ENCODE measurements around the gene DVL1. TPM values are rescaled to one million over a fixed set of nuclear protein-coding genes. Genes with fewer than 3 reads are reported as not detected.

DVL1 gene
- total and polyA plus RNA-seq, 2 of the 13 experiments (the other 11 are each of a cell fraction or from before 2014, with no cell fraction given): 30.8 to 60.4 TPM

DNA sequence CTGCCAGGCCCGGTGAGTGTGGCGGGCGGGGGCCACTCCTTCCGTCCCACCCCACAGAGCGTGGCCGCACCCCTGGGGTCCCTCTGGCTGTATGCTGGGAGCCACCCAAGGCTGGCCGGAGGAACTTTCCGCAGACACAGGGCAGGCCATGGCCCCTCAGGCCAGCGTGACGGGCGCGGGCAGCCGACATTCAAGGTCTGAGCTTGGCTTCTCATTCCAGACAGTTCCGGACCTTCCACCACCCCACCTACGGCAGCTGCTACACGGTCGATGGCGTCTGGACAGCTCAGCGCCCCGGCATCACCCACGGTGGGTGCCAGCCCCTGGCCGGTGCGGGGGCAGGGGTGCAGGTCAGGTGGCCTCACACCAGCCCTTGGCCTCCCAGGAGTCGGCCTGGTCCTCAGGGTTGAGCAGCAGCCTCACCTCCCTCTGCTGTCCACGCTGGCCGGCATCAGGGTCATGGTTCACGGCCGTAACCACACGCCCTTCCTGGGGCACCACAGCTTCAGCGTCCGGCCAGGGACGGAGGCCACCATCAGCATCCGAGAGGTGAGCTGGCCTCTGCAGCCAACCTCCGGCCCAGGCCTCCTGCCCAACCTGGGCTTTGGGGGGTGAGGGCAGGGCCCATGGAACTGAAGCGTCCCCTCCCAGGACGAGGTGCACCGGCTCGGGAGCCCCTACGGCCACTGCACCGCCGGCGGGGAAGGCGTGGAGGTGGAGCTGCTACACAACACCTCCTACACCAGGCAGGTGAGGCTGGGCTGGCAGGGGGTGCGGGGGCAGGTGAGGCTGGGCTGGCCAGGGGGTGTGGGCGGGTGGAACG lies 61.7 kb downstream of the DVL1 start (continued):
- TF ChIP-seq, protein P1, sequence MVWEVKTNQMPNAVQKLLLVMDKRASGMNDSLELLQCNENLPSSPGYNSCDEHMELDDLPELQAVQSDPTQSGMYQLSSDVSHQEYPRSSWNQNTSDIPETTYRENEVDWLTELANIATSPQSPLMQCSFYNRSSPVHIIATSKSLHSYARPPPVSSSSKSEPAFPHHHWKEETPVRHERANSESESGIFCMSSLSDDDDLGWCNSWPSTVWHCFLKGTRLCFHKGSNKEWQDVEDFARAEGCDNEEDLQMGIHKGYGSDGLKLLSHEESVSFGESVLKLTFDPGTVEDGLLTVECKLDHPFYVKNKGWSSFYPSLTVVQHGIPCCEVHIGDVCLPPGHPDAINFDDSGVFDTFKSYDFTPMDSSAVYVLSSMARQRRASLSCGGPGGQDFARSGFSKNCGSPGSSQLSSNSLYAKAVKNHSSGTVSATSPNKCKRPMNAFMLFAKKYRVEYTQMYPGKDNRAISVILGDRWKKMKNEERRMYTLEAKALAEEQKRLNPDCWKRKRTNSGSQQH (CRISPR knock-in tag; IDR thresholded peaks at IDR 0.05; ENCODE audit: low read depth): peak; percentile 81; the same call in 1 of the 2 replicates
- no peak for TF ChIP-seq ZNF367 (CRISPR knock-in tag; IDR thresholded peaks at IDR 0.05; ENCODE audit: borderline replicate concordance)
- TF ChIP-seq RFX3 (CRISPR knock-in tag; IDR thresholded peaks at IDR 0.05): no peak
- TF ChIP-seq, protein P2, sequence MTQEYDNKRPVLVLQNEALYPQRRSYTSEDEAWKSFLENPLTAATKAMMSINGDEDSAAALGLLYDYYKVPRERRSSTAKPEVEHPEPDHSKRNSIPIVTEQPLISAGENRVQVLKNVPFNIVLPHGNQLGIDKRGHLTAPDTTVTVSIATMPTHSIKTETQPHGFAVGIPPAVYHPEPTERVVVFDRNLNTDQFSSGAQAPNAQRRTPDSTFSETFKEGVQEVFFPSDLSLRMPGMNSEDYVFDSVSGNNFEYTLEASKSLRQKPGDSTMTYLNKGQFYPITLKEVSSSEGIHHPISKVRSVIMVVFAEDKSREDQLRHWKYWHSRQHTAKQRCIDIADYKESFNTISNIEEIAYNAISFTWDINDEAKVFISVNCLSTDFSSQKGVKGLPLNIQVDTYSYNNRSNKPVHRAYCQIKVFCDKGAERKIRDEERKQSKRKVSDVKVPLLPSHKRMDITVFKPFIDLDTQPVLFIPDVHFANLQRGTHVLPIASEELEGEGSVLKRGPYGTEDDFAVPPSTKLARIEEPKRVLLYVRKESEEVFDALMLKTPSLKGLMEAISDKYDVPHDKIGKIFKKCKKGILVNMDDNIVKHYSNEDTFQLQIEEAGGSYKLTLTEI (CRISPR knock-in tag; conservative IDR thresholded peaks at IDR 0.05): no peak
- TF ChIP-seq GATAD2A (CRISPR knock-in tag; IDR thresholded peaks at IDR 0.05): peak; percentile 47; the same call in 1 of the 2 replicates
- TF ChIP-seq FOXJ3 (CRISPR knock-in tag; IDR thresholded peaks at IDR 0.05; ENCODE audit: borderline replicate concordance): 0 out of 2 replicates have a peak, but pooled peaks have one; percentile 23
- 0 out of 2 replicates have a peak, but pooled peaks have one; percentile 56 for TF ChIP-seq ZNF569 (CRISPR knock-in tag; IDR thresholded peaks at IDR 0.05; ENCODE audit: borderline replicate concordance)
- TF ChIP-seq SKI (IDR thresholded peaks at IDR 0.05; ENCODE audit: partially characterized antibody): peak; percentile 53
- TF ChIP-seq, protein P3, sequence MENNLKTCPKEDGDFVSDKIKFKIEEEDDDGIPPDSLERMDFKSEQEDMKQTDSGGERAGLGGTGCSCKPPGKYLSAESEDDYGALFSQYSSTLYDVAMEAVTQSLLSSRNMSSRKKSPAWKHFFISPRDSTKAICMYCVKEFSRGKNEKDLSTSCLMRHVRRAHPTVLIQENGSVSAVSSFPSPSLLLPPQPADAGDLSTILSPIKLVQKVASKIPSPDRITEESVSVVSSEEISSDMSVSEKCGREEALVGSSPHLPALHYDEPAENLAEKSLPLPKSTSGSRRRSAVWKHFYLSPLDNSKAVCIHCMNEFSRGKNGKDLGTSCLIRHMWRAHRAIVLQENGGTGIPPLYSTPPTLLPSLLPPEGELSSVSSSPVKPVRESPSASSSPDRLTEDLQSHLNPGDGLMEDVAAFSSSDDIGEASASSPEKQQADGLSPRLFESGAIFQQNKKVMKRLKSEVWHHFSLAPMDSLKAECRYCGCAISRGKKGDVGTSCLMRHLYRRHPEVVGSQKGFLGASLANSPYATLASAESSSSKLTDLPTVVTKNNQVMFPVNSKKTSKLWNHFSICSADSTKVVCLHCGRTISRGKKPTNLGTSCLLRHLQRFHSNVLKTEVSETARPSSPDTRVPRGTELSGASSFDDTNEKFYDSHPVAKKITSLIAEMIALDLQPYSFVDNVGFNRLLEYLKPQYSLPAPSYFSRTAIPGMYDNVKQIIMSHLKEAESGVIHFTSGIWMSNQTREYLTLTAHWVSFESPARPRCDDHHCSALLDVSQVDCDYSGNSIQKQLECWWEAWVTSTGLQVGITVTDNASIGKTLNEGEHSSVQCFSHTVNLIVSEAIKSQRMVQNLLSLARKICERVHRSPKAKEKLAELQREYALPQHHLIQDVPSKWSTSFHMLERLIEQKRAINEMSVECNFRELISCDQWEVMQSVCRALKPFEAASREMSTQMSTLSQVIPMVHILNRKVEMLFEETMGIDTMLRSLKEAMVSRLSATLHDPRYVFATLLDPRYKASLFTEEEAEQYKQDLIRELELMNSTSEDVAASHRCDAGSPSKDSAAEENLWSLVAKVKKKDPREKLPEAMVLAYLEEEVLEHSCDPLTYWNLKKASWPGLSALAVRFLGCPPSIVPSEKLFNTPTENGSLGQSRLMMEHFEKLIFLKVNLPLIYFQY (CRISPR knock-in tag; IDR thresholded peaks at IDR 0.05; ENCODE audit: borderline replicate concordance): no peak
- TF ChIP-seq, protein P4, sequence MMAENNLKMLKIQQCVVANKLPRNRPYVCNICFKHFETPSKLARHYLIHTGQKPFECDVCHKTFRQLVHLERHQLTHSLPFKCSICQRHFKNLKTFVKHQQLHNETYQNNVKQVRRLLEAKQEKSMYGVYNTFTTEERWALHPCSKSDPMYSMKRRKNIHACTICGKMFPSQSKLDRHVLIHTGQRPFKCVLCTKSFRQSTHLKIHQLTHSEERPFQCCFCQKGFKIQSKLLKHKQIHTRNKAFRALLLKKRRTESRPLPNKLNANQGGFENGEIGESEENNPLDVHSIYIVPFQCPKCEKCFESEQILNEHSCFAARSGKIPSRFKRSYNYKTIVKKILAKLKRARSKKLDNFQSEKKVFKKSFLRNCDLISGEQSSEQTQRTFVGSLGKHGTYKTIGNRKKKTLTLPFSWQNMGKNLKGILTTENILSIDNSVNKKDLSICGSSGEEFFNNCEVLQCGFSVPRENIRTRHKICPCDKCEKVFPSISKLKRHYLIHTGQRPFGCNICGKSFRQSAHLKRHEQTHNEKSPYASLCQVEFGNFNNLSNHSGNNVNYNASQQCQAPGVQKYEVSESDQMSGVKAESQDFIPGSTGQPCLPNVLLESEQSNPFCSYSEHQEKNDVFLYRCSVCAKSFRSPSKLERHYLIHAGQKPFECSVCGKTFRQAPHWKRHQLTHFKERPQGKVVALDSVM (CRISPR knock-in tag; IDR thresholded peaks at IDR 0.05): peak; percentile 100
- TF ChIP-seq, protein P5, sequence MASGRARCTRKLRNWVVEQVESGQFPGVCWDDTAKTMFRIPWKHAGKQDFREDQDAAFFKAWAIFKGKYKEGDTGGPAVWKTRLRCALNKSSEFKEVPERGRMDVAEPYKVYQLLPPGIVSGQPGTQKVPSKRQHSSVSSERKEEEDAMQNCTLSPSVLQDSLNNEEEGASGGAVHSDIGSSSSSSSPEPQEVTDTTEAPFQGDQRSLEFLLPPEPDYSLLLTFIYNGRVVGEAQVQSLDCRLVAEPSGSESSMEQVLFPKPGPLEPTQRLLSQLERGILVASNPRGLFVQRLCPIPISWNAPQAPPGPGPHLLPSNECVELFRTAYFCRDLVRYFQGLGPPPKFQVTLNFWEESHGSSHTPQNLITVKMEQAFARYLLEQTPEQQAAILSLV (CRISPR knock-in tag; IDR thresholded peaks at IDR 0.05; ENCODE audit: borderline replicate concordance): no peak
- TF ChIP-seq, protein P6, sequence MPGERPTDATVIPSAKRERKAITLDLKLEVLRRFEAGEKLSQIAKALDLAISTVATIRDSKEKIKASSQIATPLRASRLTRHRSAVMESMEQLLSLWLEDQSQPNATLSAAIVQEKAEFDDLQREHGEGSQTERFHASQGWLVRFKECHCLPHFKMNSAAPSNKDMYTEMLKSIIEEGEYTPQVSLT (CRISPR knock-in tag; IDR thresholded peaks at IDR 0.05; ENCODE audit: borderline replicate concordance, low read depth): no peak
- peak; percentile 64; the same call in 1 of the 2 replicates for TF ChIP-seq NR2F6 (IDR thresholded peaks at IDR 0.05)
- peak; percentile 89 for TF ChIP-seq NR2F6 (CRISPR knock-in tag; IDR thresholded peaks at IDR 0.05)
- no peak for TF ChIP-seq ZNF333 (CRISPR knock-in tag; IDR thresholded peaks at IDR 0.05; ENCODE audit: borderline replicate concordance)
- no peak for TF ChIP-seq CBX1 (IDR thresholded peaks at IDR 0.05; ENCODE audit: low read depth)
- no peak for TF ChIP-seq SYNCRIP (IDR thresholded peaks at IDR 0.05; ENCODE audit: insufficient read depth, low read depth, low read length)
- TF ChIP-seq ZNF329 (CRISPR knock-in tag; IDR thresholded peaks at IDR 0.05; ENCODE audit: low read depth): no peak

All from HepG2 (cell line).